ENCODE measurements around the gene CGB3.
"Not testable (repeated sequence)": the region's sequence is repeated elsewhere in the genome, so short reads cannot be mapped to it uniquely, and the experiment has no call there.

- TF ChIP-seq, protein P1, sequence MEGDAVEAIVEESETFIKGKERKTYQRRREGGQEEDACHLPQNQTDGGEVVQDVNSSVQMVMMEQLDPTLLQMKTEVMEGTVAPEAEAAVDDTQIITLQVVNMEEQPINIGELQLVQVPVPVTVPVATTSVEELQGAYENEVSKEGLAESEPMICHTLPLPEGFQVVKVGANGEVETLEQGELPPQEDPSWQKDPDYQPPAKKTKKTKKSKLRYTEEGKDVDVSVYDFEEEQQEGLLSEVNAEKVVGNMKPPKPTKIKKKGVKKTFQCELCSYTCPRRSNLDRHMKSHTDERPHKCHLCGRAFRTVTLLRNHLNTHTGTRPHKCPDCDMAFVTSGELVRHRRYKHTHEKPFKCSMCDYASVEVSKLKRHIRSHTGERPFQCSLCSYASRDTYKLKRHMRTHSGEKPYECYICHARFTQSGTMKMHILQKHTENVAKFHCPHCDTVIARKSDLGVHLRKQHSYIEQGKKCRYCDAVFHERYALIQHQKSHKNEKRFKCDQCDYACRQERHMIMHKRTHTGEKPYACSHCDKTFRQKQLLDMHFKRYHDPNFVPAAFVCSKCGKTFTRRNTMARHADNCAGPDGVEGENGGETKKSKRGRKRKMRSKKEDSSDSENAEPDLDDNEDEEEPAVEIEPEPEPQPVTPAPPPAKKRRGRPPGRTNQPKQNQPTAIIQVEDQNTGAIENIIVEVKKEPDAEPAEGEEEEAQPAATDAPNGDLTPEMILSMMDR (IDR thresholded peaks at IDR 0.05) = not testable (repeated sequence)
- not testable (repeated sequence) for TF ChIP-seq POLR2A (IDR thresholded peaks at IDR 0.05)
These were observed 15.6 kb upstream of the CGB3 start for GRCh38 chr19:49039736-49040135.

Data from suprapubic skin (tissue), 3 donors.